ENCODE data around the gene C1orf159.
"Not testable (repeated sequence)": the region's sequence is repeated elsewhere in the genome, so short reads cannot be mapped to it uniquely, and the experiment has no call there.

C1orf159 gene

GRCh38 chr1:1118011-1118875, 2.4 kb upstream of the C1orf159 start:
- no peak for DNase-seq (ENCODE audit: low read depth in 2 of 2)

- no peak for DNase-seq (ENCODE audit: low read depth in 2 of 2)
Observed at GRCh38 chr1:1117469-1117831, 1.6 kb upstream of the C1orf159 start.

- peak; percentile 20 to 28 for DNase-seq (ENCODE audit: low read depth in 2 of 2)
Observed at GRCh38 chr1:1116701-1117468, 996 bp upstream of the C1orf159 start.

- no peak for DNase-seq (ENCODE audit: low read depth in 2 of 2)
Observed at GRCh38 chr1:1115136-1115785, 628 bp downstream of the C1orf159 start.

GRCh38 chr1:1114431-1114830, 1.5 kb downstream of the C1orf159 start:
- DNase-seq (ENCODE audit: low read depth in 2 of 2) = no peak

GRCh38 chr1:1112237-1112985, 3.5 kb downstream of the C1orf159 start:
- no peak for DNase-seq (ENCODE audit: low read depth in 2 of 2)

GRCh38 chr1:1111516-1112236, 4.2 kb downstream of the C1orf159 start:
- no peak for DNase-seq (ENCODE audit: low read depth in 2 of 2)

- no peak for DNase-seq (ENCODE audit: low read depth in 2 of 2)
Observed at GRCh38 chr1:1110561-1110971, 5.3 kb downstream of the C1orf159 start.

- DNase-seq (ENCODE audit: low read depth in 2 of 2) = no peak
Observed at GRCh38 chr1:1109743-1110142, 6.1 kb downstream of the C1orf159 start.

GRCh38 chr1:1106510-1107221, 9.2 kb downstream of the C1orf159 start:
- DNase-seq (ENCODE audit: low read depth in 2 of 2) = no peak

- not testable (repeated sequence) for DNase-seq (ENCODE audit: low read depth in 2 of 2)
Observed at GRCh38 chr1:1104152-1104551, 11.7 kb downstream of the C1orf159 start.

GRCh38 chr1:1101503-1101902, 14.4 kb downstream of the C1orf159 start:
- no peak for DNase-seq (ENCODE audit: low read depth in 2 of 2)

GRCh38 chr1:1100296-1100695, 15.6 kb downstream of the C1orf159 start:
- no peak for DNase-seq (ENCODE audit: low read depth in 2 of 2)

- DNase-seq (ENCODE audit: low read depth in 2 of 2) = no peak
Observed at GRCh38 chr1:1099506-1100183, 16.2 kb downstream of the C1orf159 start.

GRCh38 chr1:1098681-1099421, 17.0 kb downstream of the C1orf159 start:
- DNase-seq (ENCODE audit: low read depth in 2 of 2) = no peak

- not testable (repeated sequence) for DNase-seq (ENCODE audit: low read depth in 2 of 2)
Observed at GRCh38 chr1:1096136-1096535, 19.8 kb downstream of the C1orf159 start.

GRCh38 chr1:1094981-1095380, 20.9 kb downstream of the C1orf159 start:
- DNase-seq (ENCODE audit: low read depth in 2 of 2) = no peak

- DNase-seq (ENCODE audit: low read depth in 2 of 2) = no peak
Observed at GRCh38 chr1:1093610-1093943, 22.3 kb downstream of the C1orf159 start.

GRCh38 chr1:1092894-1093609, 22.8 kb downstream of the C1orf159 start:
- DNase-seq (ENCODE audit: low read depth in 2 of 2) = no peak
